ENCODE measurements around the gene CCDC57.

The CCDC57 gene

DNA sequence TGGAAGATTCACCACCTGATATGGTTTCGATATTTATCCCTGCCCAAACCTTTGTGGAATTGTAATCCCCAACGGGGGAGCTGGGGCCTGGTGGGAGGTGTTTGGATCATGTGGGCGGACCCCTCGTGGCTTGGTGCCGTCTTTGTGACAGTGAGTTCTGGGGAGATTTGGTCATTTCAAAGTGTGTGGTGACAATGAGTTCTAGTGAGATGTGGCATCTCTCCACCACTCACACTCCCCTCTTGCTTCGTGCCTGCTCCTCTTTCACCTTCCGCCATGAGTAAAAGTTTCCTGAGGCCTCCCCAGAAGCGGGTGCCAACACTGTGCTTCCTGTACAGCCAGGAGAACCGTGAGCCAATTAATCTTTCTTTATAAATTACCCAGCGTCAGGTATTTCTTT is 9.7 kb downstream of the CCDC57 start:
- Histone ChIP-seq H3K36me3 (ENCODE audit: control insufficient read depth, low read length) (0 out of 2 replicates have a peak, but pooled peaks cover 2% of the 10 kb centered on the region), H3K4me2 (ENCODE audit: low read length) (no peak overlapping the region), H3K9me3 (ENCODE audit: control insufficient read depth, insufficient read depth, low read length) (no peaks in the 10 kb centered on the region), H3F3A (ENCODE audit: control insufficient read depth, insufficient read depth) (no peaks in the 10 kb centered on the region), H3K4me3 (ENCODE audit: low read length) (no peak overlapping the region), H3K9me2 (replicated peaks; ENCODE audit: control insufficient read depth, low read length) (no peaks in the 10 kb centered on the region), H3K27ac (ENCODE audit: low read depth, low read length) (no peak overlapping the region), H3K79me2 (ENCODE audit: control insufficient read depth, low read length) (no peaks in the 10 kb centered on the region), H3K27me3 (ENCODE audit: control insufficient read depth, low read length) (no peaks in the 10 kb centered on the region), H4K20me1 (ENCODE audit: control insufficient read depth, insufficient read depth, low read depth, low read length) (no peaks in the 10 kb centered on the region), H3K4me1 (ENCODE audit: control insufficient read depth, low read length) (peaks cover 10% of the 10 kb centered on the region)
- TF ChIP-seq, protein P1, sequence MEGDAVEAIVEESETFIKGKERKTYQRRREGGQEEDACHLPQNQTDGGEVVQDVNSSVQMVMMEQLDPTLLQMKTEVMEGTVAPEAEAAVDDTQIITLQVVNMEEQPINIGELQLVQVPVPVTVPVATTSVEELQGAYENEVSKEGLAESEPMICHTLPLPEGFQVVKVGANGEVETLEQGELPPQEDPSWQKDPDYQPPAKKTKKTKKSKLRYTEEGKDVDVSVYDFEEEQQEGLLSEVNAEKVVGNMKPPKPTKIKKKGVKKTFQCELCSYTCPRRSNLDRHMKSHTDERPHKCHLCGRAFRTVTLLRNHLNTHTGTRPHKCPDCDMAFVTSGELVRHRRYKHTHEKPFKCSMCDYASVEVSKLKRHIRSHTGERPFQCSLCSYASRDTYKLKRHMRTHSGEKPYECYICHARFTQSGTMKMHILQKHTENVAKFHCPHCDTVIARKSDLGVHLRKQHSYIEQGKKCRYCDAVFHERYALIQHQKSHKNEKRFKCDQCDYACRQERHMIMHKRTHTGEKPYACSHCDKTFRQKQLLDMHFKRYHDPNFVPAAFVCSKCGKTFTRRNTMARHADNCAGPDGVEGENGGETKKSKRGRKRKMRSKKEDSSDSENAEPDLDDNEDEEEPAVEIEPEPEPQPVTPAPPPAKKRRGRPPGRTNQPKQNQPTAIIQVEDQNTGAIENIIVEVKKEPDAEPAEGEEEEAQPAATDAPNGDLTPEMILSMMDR (IDR thresholded peaks at IDR 0.05; ENCODE audit: low read depth, low read length, poor library complexity, severe bottlenecking) = no peak
- no peak for TF ChIP-seq EZH2phosphoT487 (IDR thresholded peaks at IDR 0.05; ENCODE audit: borderline replicate concordance, low read length)

DNA sequence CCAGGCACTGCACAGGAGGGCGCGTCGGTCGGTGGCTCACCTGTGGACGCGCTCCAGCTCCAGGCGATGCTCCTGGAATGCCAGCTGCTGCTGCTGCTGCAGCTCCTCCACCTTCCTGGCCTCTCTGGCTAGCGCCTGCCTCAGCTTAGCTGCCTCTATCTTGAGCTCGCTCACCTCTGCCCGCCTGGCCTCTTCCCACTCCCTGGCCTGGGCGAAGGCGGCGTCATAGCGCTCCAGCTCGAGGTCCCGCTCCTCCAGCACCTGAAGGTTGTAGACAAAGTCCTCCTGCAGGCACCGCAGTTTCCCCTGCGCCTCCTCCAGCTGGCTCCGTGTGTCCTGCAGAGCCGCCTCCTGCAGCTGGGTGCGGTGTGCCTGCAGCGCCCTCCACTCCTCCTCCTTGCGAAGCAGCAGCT is 11.1 kb downstream of the CCDC57 start:
- Histone ChIP-seq H3K36me3 (ENCODE audit: control insufficient read depth, low read length) (0 out of 2 replicates have a peak, but pooled peaks cover under 1% of the 10 kb centered on the region), H3K4me1 (ENCODE audit: control insufficient read depth, low read length) (peaks cover 10% of the 10 kb centered on the region), H3K79me2 (ENCODE audit: control insufficient read depth, low read length) (no peaks in the 10 kb centered on the region), H3K4me3 (ENCODE audit: low read length) (no peak overlapping the region), H4K20me1 (ENCODE audit: control insufficient read depth, insufficient read depth, low read depth, low read length) (no peaks in the 10 kb centered on the region), H3K4me2 (ENCODE audit: low read length) (no peak overlapping the region), H3K27ac (ENCODE audit: low read depth, low read length) (no peak overlapping the region), H3K27me3 (ENCODE audit: control insufficient read depth, low read length) (no peaks in the 10 kb centered on the region), H3K9me2 (replicated peaks; ENCODE audit: control insufficient read depth, low read length) (no peaks in the 10 kb centered on the region), H3F3A (ENCODE audit: control insufficient read depth, insufficient read depth) (no peaks in the 10 kb centered on the region), H3K9me3 (ENCODE audit: control insufficient read depth, insufficient read depth, low read length) (no peaks in the 10 kb centered on the region)
- no peak for TF ChIP-seq EZH2phosphoT487 (IDR thresholded peaks at IDR 0.05; ENCODE audit: borderline replicate concordance, low read length)
- TF ChIP-seq, protein P1 (IDR thresholded peaks at IDR 0.05; ENCODE audit: low read depth, low read length, poor library complexity, severe bottlenecking) = no peak

DNA sequence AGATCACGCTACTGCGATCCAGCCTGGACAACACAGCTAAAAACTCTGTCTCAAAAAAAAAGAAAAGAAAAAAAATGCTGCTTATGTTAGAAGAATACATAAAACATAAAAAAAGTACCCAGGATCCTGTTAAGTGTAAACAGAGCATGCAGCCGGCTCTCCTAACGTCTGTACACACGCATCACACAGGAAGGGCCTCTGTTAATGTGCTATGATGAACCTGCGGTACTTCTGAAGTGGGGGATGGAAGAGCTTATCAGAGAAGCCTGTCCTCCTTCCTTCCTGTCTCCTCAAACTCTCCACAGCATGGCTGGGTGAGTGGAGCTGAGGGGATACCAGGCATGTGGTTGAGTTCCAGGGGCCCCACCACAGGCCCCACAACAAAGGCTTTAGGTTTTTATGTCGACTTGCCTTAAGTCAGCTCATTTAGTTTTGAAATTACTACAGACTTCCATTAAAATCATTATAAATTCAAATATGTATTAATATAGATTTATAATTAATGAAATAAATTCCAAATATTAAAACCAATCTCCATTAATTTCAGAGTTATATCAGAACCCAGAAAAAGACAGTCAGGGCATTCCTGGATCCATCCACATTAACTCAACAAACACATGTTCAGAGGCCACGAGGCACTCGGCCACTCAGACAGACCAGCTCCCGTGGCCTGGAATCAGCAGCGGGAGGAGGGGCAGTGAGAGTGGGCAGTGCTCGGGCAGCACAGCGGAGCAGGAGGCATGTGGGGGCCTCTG is 11.7 kb downstream of the CCDC57 start:
- Histone ChIP-seq H3K79me2 (ENCODE audit: control insufficient read depth, low read length) (no peaks in the 10 kb centered on the region), H3K4me2 (ENCODE audit: low read length) (no peak overlapping the region), H3K27ac (ENCODE audit: low read depth, low read length) (no peak overlapping the region), H3F3A (ENCODE audit: control insufficient read depth, insufficient read depth) (no peaks in the 10 kb centered on the region), H3K36me3 (ENCODE audit: control insufficient read depth, low read length) (no peaks in the 10 kb centered on the region), H3K4me3 (ENCODE audit: low read length) (no peak overlapping the region), H3K4me1 (ENCODE audit: control insufficient read depth, low read length) (peaks cover 4% of the 10 kb centered on the region), H3K9me3 (ENCODE audit: control insufficient read depth, insufficient read depth, low read length) (no peaks in the 10 kb centered on the region), H3K9me2 (replicated peaks; ENCODE audit: control insufficient read depth, low read length) (no peaks in the 10 kb centered on the region), H3K27me3 (ENCODE audit: control insufficient read depth, low read length) (no peaks in the 10 kb centered on the region), H4K20me1 (ENCODE audit: control insufficient read depth, insufficient read depth, low read depth, low read length) (no peaks in the 10 kb centered on the region)
- TF ChIP-seq, protein P1 (IDR thresholded peaks at IDR 0.05; ENCODE audit: low read depth, low read length, poor library complexity, severe bottlenecking) = no peak
- no peak for TF ChIP-seq EZH2phosphoT487 (IDR thresholded peaks at IDR 0.05; ENCODE audit: borderline replicate concordance, low read length)
